Neural cell (in vitro differentiated cells): ENCODE data around the gene PCDH9. TPM values are rescaled to one million over a fixed set of nuclear protein-coding genes. Genes with fewer than 3 reads are reported as not detected.

Source experiments
- H2AFZ ChIP-seq: fragments of 200-600, 300-800 bp; sonication (generic), shearing (Covaris generic); 2 replicates; pipeline ENCODE4 v1.6.0; 2014; ENCODE audit warnings: low read depth, mild to moderate bottlenecking, antibody characterized with exemption, low read length, moderate library complexity
- H3F3A ChIP-seq: fragments of 200-600 bp; shearing (Covaris generic); 2 replicates; pipeline ENCODE4 v1.6.1; 2016; ENCODE audit warnings: mild to moderate bottlenecking, moderate library complexity, mixed read lengths, antibody characterized with exemption, low read length; ENCODE audit not compliant: insufficient read depth, poor library complexity, severe bottlenecking
- H3K27ac ChIP-seq: fragments of 200-600, 300-800 bp; sonication (generic), shearing (Covaris generic); 2 replicates; pipeline ENCODE4 v1.5.1; 2014; ENCODE audit warnings: mild to moderate bottlenecking, low read length, moderate library complexity
- H3K27me3 ChIP-seq: fragments of 300-800, 200-600 bp; sonication (generic), shearing (Covaris generic); 2 replicates; pipeline ENCODE4 v1.6.0; 2014; ENCODE audit warnings: mild to moderate bottlenecking, low read depth, low read length, moderate library complexity; ENCODE audit not compliant: insufficient read depth
- H3K36me3 ChIP-seq: fragments of 300-800, 200-600 bp; sonication (generic), shearing (Covaris generic); 2 replicates; pipeline ENCODE4 v1.5.1; 2014; ENCODE audit warnings: mild to moderate bottlenecking, antibody characterized with exemption, low read length, moderate library complexity; ENCODE audit not compliant: insufficient read depth
- H3K4me2 ChIP-seq: fragments of 300-800, 200-600 bp; sonication (generic), shearing (Covaris generic); 2 replicates; pipeline ENCODE4 v1.6.0; 2014; ENCODE audit warnings: mild to moderate bottlenecking, low read length
- H3K4me3 ChIP-seq: fragments of 300-800, 200-600 bp; sonication (generic), shearing (Covaris generic); 2 replicates; pipeline ENCODE4 v1.5.1; 2014; ENCODE audit warnings: mild to moderate bottlenecking, low read length, moderate library complexity
- H3K79me2 ChIP-seq: fragments of 200-600 bp; shearing (Covaris generic); replicated peaks from 2 replicates; pipeline ENCODE4 v1.6.0; 2014; ENCODE audit warnings: mild to moderate bottlenecking, low read length, moderate library complexity; ENCODE audit not compliant: insufficient read depth
- H3K9ac ChIP-seq: fragments of 300-800, 200-600 bp; sonication (generic), shearing (Covaris generic); 2 replicates; pipeline ENCODE4 v1.6.1; 2016; ENCODE audit warnings: mild to moderate bottlenecking, low read length, mixed read lengths
- H3K9me2 ChIP-seq: fragments of 200-600 bp; shearing (Covaris generic); 2 replicates; pipeline ENCODE4 v1.6.1; 2016; ENCODE audit warnings: mild to moderate bottlenecking, low read length, mixed read lengths; ENCODE audit not compliant: insufficient read depth
- H3K9me3 ChIP-seq: fragments of 200-600, 300-800 bp; sonication (generic), shearing (Covaris generic); 2 replicates; pipeline ENCODE4 v1.6.1; 2016; ENCODE audit warnings: mild to moderate bottlenecking, mixed run types, low read length, moderate library complexity, mixed read lengths
- H4K20me1 ChIP-seq: fragments of 200-600 bp; shearing (Covaris generic); 2 replicates; pipeline ENCODE4 v1.6.1; 2016; ENCODE audit warnings: mild to moderate bottlenecking, mixed run types; ENCODE audit not compliant: insufficient read depth
- EP300 ChIP-seq: fragments of 450-650 bp; conservative IDR thresholded peaks from 2 replicates; pipeline ENCODE4 v1.6.1; 2014; ENCODE audit warnings: antibody characterized with exemption, mild to moderate bottlenecking, moderate library complexity; ENCODE audit not compliant: poor library complexity, severe bottlenecking
- EZH2 ChIP-seq: fragments of 200-600, 300-800 bp; shearing (Covaris generic), sonication (generic); IDR thresholded peaks from 2 replicates; pipeline ENCODE4 v1.6.1; 2014; ENCODE audit warnings: antibody characterized with exemption, low read length, borderline replicate concordance, mild to moderate bottlenecking; ENCODE audit not compliant: insufficient read depth, poor library complexity, severe bottlenecking
- MXI1 ChIP-seq: fragments of 450-650 bp; conservative IDR thresholded peaks from 2 replicates; pipeline ENCODE4 v1.6.1; 2014; ENCODE audit warnings: antibody characterized with exemption, mild to moderate bottlenecking; ENCODE audit not compliant: poor library complexity, severe bottlenecking
- POLR2AphosphoS5 ChIP-seq: IDR thresholded peaks from 2 replicates; pipeline ENCODE4 v1.6.1; 2012
- RAD21 ChIP-seq: fragments of 450-650 bp; conservative IDR thresholded peaks from 2 replicates; pipeline ENCODE4 v1.6.1; 2014; ENCODE audit warnings: antibody characterized with exemption, mild to moderate bottlenecking, moderate library complexity
- SMC3 ChIP-seq: fragments of 450-650 bp; conservative IDR thresholded peaks from 2 replicates; pipeline ENCODE4 v1.6.1; 2014; ENCODE audit warnings: antibody characterized with exemption, mild to moderate bottlenecking, moderate library complexity; ENCODE audit not compliant: poor library complexity
- TAF1 ChIP-seq: IDR thresholded peaks from 2 replicates; pipeline ENCODE4 v1.6.1; 2012; ENCODE audit warnings: low read depth
- polyA plus RNA-seq: library from polyadenylated mRNA; depleted of rRNA; stranded (reverse); fragments of >200 nt; gene quantifications from 2 replicates; pipeline ENCODE4 v1.2.3, GENCODE V29; 2014
- TF ChIP-seq, protein P1 (sequence below): IDR thresholded peaks from 2 replicates; pipeline ENCODE4 v1.6.1; 2012; ENCODE audit warnings: borderline replicate concordance
- TF ChIP-seq, protein P2 (sequence below): fragments of 450-650 bp; IDR thresholded peaks from 2 replicates; pipeline ENCODE4 v1.5.1; 2014; ENCODE audit warnings: antibody characterized with exemption, mild to moderate bottlenecking, moderate library complexity; ENCODE audit not compliant: poor library complexity, severe bottlenecking

Gene PCDH9
- polyA plus RNA-seq, 1 donor from 2014 or later: 4.6 TPM

DNA sequence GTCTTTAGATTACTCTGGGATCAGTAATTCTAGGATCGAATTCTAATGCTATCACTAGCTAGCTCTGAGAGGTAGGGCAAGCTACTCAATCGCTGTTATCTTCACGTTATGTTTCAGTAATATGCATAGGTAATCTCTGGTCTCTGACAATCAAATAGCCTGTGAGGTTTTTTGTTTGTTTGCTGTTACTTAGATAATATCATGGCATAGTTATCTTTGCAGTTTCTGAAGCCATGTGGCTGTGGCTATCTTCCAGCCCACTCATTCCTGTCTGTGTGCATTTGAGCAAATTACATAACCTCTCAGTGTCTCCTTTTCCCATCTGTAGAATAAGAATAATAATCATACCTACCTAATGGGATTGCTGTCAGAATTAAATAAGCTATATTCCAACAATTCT is 330.2 kb downstream of the PCDH9 start:
- H3K9me2 ChIP-seq: no peaks in the 10 kb centered on the region
- no peak overlapping the region for H3K4me3 ChIP-seq
- no peaks in the 10 kb centered on the region for H3F3A ChIP-seq
- TF ChIP-seq SMC3 (no peak), POLR2AphosphoS5 (no peak), MXI1 (no peak), RAD21 (no peak), EP300 (no peak), TAF1 (no peak), EZH2 (no peak)
- TF ChIP-seq, protein P1, sequence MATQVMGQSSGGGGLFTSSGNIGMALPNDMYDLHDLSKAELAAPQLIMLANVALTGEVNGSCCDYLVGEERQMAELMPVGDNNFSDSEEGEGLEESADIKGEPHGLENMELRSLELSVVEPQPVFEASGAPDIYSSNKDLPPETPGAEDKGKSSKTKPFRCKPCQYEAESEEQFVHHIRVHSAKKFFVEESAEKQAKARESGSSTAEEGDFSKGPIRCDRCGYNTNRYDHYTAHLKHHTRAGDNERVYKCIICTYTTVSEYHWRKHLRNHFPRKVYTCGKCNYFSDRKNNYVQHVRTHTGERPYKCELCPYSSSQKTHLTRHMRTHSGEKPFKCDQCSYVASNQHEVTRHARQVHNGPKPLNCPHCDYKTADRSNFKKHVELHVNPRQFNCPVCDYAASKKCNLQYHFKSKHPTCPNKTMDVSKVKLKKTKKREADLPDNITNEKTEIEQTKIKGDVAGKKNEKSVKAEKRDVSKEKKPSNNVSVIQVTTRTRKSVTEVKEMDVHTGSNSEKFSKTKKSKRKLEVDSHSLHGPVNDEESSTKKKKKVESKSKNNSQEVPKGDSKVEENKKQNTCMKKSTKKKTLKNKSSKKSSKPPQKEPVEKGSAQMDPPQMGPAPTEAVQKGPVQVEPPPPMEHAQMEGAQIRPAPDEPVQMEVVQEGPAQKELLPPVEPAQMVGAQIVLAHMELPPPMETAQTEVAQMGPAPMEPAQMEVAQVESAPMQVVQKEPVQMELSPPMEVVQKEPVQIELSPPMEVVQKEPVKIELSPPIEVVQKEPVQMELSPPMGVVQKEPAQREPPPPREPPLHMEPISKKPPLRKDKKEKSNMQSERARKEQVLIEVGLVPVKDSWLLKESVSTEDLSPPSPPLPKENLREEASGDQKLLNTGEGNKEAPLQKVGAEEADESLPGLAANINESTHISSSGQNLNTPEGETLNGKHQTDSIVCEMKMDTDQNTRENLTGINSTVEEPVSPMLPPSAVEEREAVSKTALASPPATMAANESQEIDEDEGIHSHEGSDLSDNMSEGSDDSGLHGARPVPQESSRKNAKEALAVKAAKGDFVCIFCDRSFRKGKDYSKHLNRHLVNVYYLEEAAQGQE: no peak
- TF ChIP-seq, protein P2, sequence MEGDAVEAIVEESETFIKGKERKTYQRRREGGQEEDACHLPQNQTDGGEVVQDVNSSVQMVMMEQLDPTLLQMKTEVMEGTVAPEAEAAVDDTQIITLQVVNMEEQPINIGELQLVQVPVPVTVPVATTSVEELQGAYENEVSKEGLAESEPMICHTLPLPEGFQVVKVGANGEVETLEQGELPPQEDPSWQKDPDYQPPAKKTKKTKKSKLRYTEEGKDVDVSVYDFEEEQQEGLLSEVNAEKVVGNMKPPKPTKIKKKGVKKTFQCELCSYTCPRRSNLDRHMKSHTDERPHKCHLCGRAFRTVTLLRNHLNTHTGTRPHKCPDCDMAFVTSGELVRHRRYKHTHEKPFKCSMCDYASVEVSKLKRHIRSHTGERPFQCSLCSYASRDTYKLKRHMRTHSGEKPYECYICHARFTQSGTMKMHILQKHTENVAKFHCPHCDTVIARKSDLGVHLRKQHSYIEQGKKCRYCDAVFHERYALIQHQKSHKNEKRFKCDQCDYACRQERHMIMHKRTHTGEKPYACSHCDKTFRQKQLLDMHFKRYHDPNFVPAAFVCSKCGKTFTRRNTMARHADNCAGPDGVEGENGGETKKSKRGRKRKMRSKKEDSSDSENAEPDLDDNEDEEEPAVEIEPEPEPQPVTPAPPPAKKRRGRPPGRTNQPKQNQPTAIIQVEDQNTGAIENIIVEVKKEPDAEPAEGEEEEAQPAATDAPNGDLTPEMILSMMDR: no peak
- H3K27me3 ChIP-seq: no peaks in the 10 kb centered on the region
- no peak overlapping the region for H3K27ac ChIP-seq
- no peaks in the 10 kb centered on the region for H3K36me3 ChIP-seq
- no peak overlapping the region for H3K9ac ChIP-seq
- no peak overlapping the region for H2AFZ ChIP-seq
- H3K4me2 ChIP-seq: no peak overlapping the region
- H3K79me2 ChIP-seq: no peaks in the 10 kb centered on the region
- H3K9me3 ChIP-seq: no peaks in the 10 kb centered on the region
- H4K20me1 ChIP-seq: no peaks in the 10 kb centered on the region

DNA sequence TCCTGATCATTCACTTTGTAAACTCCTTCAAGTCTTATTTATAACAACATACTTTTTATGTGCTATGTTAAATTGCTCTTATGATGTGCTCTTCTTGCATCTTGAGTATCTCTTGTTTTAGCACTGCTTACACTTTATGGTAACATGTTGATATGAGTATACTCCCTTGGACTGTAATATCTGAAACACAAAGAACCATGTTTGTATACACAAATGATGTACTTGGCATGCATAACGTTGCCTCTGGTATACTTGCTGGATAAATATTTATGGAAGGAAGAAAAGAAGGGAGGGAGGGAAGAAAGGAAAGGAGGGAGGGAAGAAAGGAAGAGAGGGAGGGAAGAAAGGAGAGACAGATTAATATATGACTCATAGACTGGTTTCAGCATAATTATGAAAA is 333.2 kb downstream of the PCDH9 start:
- Histone ChIP-seq H3K27me3 (no peaks in the 10 kb centered on the region), H3K79me2 (no peaks in the 10 kb centered on the region), H3K4me2 (no peak overlapping the region), H3F3A (no peaks in the 10 kb centered on the region), H3K4me3 (no peak overlapping the region), H4K20me1 (no peaks in the 10 kb centered on the region), H3K36me3 (no peaks in the 10 kb centered on the region), H3K27ac (no peak overlapping the region), H2AFZ (no peak overlapping the region), H3K9me2 (no peaks in the 10 kb centered on the region), H3K9ac (no peak overlapping the region), H3K9me3 (no peaks in the 10 kb centered on the region)
- TF ChIP-seq, protein P2: no peak
- TF ChIP-seq, protein P1: no peak
- no peak for TF ChIP-seq POLR2AphosphoS5
- no peak for TF ChIP-seq TAF1
- TF ChIP-seq MXI1: no peak
- no peak for TF ChIP-seq RAD21
- TF ChIP-seq SMC3: no peak
- no peak for TF ChIP-seq EZH2
- no peak for TF ChIP-seq EP300
